DND-41 (cell line): ENCODE data around the gene IGFL1.
"Not testable (repeated sequence)": the region's sequence is repeated elsewhere in the genome, so short reads cannot be mapped to it uniquely, and the experiment has no call there.

ENCODE experiments used
- CTCF ChIP-seq: IDR thresholded peaks from 2 replicates; pipeline ENCODE4 v1.5.1; 2012; ENCODE audit warnings: borderline replicate concordance, low read length, moderate library complexity, mild to moderate bottlenecking; ENCODE audit not compliant: poor library complexity, severe bottlenecking; ENCODE audit errors: extremely low read depth
- EZH2 ChIP-seq: IDR thresholded peaks from 3 replicates; pipeline ENCODE4 v1.6.1; 2012; ENCODE audit warnings: borderline replicate concordance, low read depth, mild to moderate bottlenecking, moderate library complexity, low read length, inconsistent platforms; ENCODE audit not compliant: severe bottlenecking

GRCh38 chr19:46223787-46224186 lies 5.8 kb upstream of the IGFL1 start:
- TF ChIP-seq CTCF, EZH2: not testable (repeated sequence)
